ENCODE data around the gene RYR3. TPM values are rescaled to one million over a fixed set of nuclear protein-coding genes. Genes with fewer than 3 reads are reported as not detected.

RYR3 gene
- total and polyA plus RNA-seq, 5 donors = 0.06 to 0.28 (median 0.09) TPM

GRCh38 chr15:33882921-33883320, 572.2 kb downstream of the RYR3 start:
- no peak overlapping the region for H3K4me3 ChIP-seq (ENCODE audit: low read length)
- H3K9me3 ChIP-seq (ENCODE audit: control insufficient read depth, low read length) = no peaks in the 10 kb centered on the region
- ATAC-seq (no peak), DNase-seq (no peak)
- H3K4me1 ChIP-seq (ENCODE audit: control insufficient read depth, insufficient read depth, low read length) = no peaks in the 10 kb centered on the region
- 96% methylated on average over 2 of the region's 2 CpGs for WGBS
- intact Hi-C loops (cut with DNase I) = no loop called here
- no peaks in the 10 kb centered on the region for H3K27me3 ChIP-seq (ENCODE audit: control insufficient read depth, insufficient read depth)
- no peak overlapping the region for H3K27ac ChIP-seq (ENCODE audit: low read length)

GRCh38 chr15:33888176-33888575, 577.4 kb downstream of the RYR3 start:
- no peak for ATAC-seq
- 79% methylated on average over 2 of the region's 2 CpGs for WGBS
- Histone ChIP-seq H3K4me1 (ENCODE audit: control insufficient read depth, insufficient read depth, low read length) (no peaks in the 10 kb centered on the region), H3K27ac (ENCODE audit: low read length) (no peak overlapping the region), H3K9me3 (ENCODE audit: control insufficient read depth, low read length) (no peaks in the 10 kb centered on the region), H3K27me3 (ENCODE audit: control insufficient read depth, insufficient read depth) (no peaks in the 10 kb centered on the region), H3K4me3 (ENCODE audit: low read length) (no peak overlapping the region)
- intact Hi-C loops (cut with DNase I) = no loop called here
- DNase-seq = no peak

GRCh38 chr15:33894193-33894592, 583.4 kb downstream of the RYR3 start:
- H3K9me3 ChIP-seq (ENCODE audit: control insufficient read depth, low read length) = no peaks in the 10 kb centered on the region
- intact Hi-C loops (cut with DNase I) = no loop called here
- ATAC-seq = no peak
- H3K4me1 ChIP-seq (ENCODE audit: control insufficient read depth, insufficient read depth, low read length) = no peaks in the 10 kb centered on the region
- H3K27me3 ChIP-seq (ENCODE audit: control insufficient read depth, insufficient read depth) = no peaks in the 10 kb centered on the region
- no peak overlapping the region for H3K27ac ChIP-seq (ENCODE audit: low read length)
- 84% methylated on average over 6 of the region's 6 CpGs for WGBS
- H3K4me3 ChIP-seq (ENCODE audit: low read length) = no peak overlapping the region
- DNase-seq = no peak

- Histone ChIP-seq H3K4me1 (ENCODE audit: control insufficient read depth, insufficient read depth, low read length) (peaks cover 1% of the 10 kb centered on the region), H3K9me3 (ENCODE audit: control insufficient read depth, low read length) (no peaks in the 10 kb centered on the region), H3K27me3 (ENCODE audit: control insufficient read depth, insufficient read depth) (no peaks in the 10 kb centered on the region), H3K4me3 (ENCODE audit: low read length) (no peak overlapping the region), H3K27ac (ENCODE audit: low read length) (no peak overlapping the region)
- DNase-seq = no peak
- WGBS = 1% methylated on average over 1 of the region's 1 CpG
- ATAC-seq = no peak
- intact Hi-C loops (cut with DNase I) = no loop called here
Observed at GRCh38 chr15:33902043-33902442, 591.3 kb downstream of the RYR3 start.

GRCh38 chr15:33903661-33904060, 592.9 kb downstream of the RYR3 start:
- 95% methylated on average over 2 of the region's 2 CpGs for WGBS
- Histone ChIP-seq H3K9me3 (ENCODE audit: control insufficient read depth, low read length) (no peaks in the 10 kb centered on the region), H3K27ac (ENCODE audit: low read length) (no peak overlapping the region), H3K27me3 (ENCODE audit: control insufficient read depth, insufficient read depth) (no peaks in the 10 kb centered on the region), H3K4me1 (ENCODE audit: control insufficient read depth, insufficient read depth, low read length) (peaks cover 3% of the 10 kb centered on the region), H3K4me3 (ENCODE audit: low read length) (no peak overlapping the region)
- no peak for DNase-seq
- intact Hi-C loops (cut with DNase I) = no loop called here
- ATAC-seq = no peak

- no peaks in the 10 kb centered on the region for H3K27me3 ChIP-seq (ENCODE audit: control insufficient read depth, insufficient read depth)
- intact Hi-C loops (cut with DNase I) = no loop called here
- DNase-seq = no peak
- no peak overlapping the region for H3K27ac ChIP-seq (ENCODE audit: low read length)
- ATAC-seq = no peak
- H3K4me3 ChIP-seq (ENCODE audit: low read length) = no peak overlapping the region
- no peaks in the 10 kb centered on the region for H3K9me3 ChIP-seq (ENCODE audit: control insufficient read depth, low read length)
- peaks cover 3% of the 10 kb centered on the region for H3K4me1 ChIP-seq (ENCODE audit: control insufficient read depth, insufficient read depth, low read length)
Observed at GRCh38 chr15:33907326-33907725, 596.6 kb downstream of the RYR3 start.

- DNase-seq (no peak), ATAC-seq (no peak)
- Histone ChIP-seq H3K4me3 (ENCODE audit: low read length) (no peak overlapping the region), H3K27me3 (ENCODE audit: control insufficient read depth, insufficient read depth) (no peaks in the 10 kb centered on the region), H3K27ac (ENCODE audit: low read length) (no peak overlapping the region), H3K9me3 (ENCODE audit: control insufficient read depth, low read length) (no peaks in the 10 kb centered on the region), H3K4me1 (ENCODE audit: control insufficient read depth, insufficient read depth, low read length) (peaks cover 3% of the 10 kb centered on the region)
- WGBS = 86% methylated on average over 3 of the region's 3 CpGs
- intact Hi-C loops (cut with DNase I) = no loop called here
Observed at GRCh38 chr15:33908406-33908805, 597.6 kb downstream of the RYR3 start.

- WGBS = 95% methylated on average over 3 of the region's 3 CpGs
- Histone ChIP-seq H3K9me3 (ENCODE audit: control insufficient read depth, low read length) (no peaks in the 10 kb centered on the region), H3K4me3 (ENCODE audit: low read length) (no peak overlapping the region), H3K27me3 (ENCODE audit: control insufficient read depth, insufficient read depth) (no peaks in the 10 kb centered on the region), H3K4me1 (ENCODE audit: control insufficient read depth, insufficient read depth, low read length) (peaks cover 3% of the 10 kb centered on the region), H3K27ac (ENCODE audit: low read length) (no peak overlapping the region)
- ATAC-seq (no peak), DNase-seq (no peak)
- intact Hi-C loops (cut with DNase I) = no loop called here
Observed at GRCh38 chr15:33910741-33911140, 600.0 kb downstream of the RYR3 start.

GRCh38 chr15:33912326-33912725, 601.6 kb downstream of the RYR3 start:
- Histone ChIP-seq H3K4me1 (ENCODE audit: control insufficient read depth, insufficient read depth, low read length) (no peaks in the 10 kb centered on the region), H3K27ac (ENCODE audit: low read length) (no peak overlapping the region), H3K9me3 (ENCODE audit: control insufficient read depth, low read length) (no peaks in the 10 kb centered on the region), H3K4me3 (ENCODE audit: low read length) (no peak overlapping the region), H3K27me3 (ENCODE audit: control insufficient read depth, insufficient read depth) (no peaks in the 10 kb centered on the region)
- no peak for DNase-seq
- intact Hi-C loops (cut with DNase I) = no loop called here
- no peak for ATAC-seq

- no peak for DNase-seq
- ATAC-seq = no peak
- Histone ChIP-seq H3K4me1 (ENCODE audit: control insufficient read depth, insufficient read depth, low read length) (no peaks in the 10 kb centered on the region), H3K27me3 (ENCODE audit: control insufficient read depth, insufficient read depth) (no peaks in the 10 kb centered on the region), H3K9me3 (ENCODE audit: control insufficient read depth, low read length) (no peaks in the 10 kb centered on the region), H3K27ac (ENCODE audit: low read length) (no peak overlapping the region), H3K4me3 (ENCODE audit: low read length) (no peak overlapping the region)
- 89% methylated on average over 1 of the region's 1 CpG for WGBS
- intact Hi-C loops (cut with DNase I) = no loop called here
Observed at GRCh38 chr15:33913459-33913858, 602.7 kb downstream of the RYR3 start.

All from right cardiac atrium (tissue), 5 donors.